Measurements from ENCODE around the gene LTN1. TPM values are rescaled to one million over a fixed set of nuclear protein-coding genes. Genes with fewer than 3 reads are reported as not detected.

LTN1 gene
- total RNA-seq, 1 experiment from 2014 or later, result 23.9 TPM

GRCh38 chr21:28928578-28929420 is 63.9 kb downstream of the LTN1 start:
- H4K8ac ChIP-seq (replicated peaks; ENCODE audit: insufficient read length, low read depth, low read length), result no peak overlapping the region
- H2AK5ac ChIP-seq (ENCODE audit: insufficient read length, low read length), result no peak overlapping the region
- no peak overlapping the region for H3T11ph ChIP-seq (ENCODE audit: low read length)
- no peak overlapping the region for H3K14ac ChIP-seq (ENCODE audit: insufficient read depth, low read length)
- no peaks in the 10 kb centered on the region for H3K79me2 ChIP-seq (ENCODE audit: insufficient read depth, low read length)
- H3K79me1 ChIP-seq (ENCODE audit: insufficient read depth, low read depth, low read length, poor library complexity, severe bottlenecking), result no peaks in the 10 kb centered on the region
- no peaks in the 10 kb centered on the region for H3K27me3 Mint-ChIP-seq (ENCODE audit: low read depth)
- no peak overlapping the region for H3K56ac ChIP-seq (ENCODE audit: insufficient read length, low read depth, low read length)
- H3K23ac ChIP-seq (ENCODE audit: insufficient read length, low read depth, low read length), result no peak overlapping the region
- no peak overlapping the region for H3K27ac ChIP-seq (ENCODE audit: insufficient read length, low read depth, low read length)
- H3K9ac ChIP-seq (ENCODE audit: extremely low read depth, insufficient read length, low read length), result no peak overlapping the region
- H2BK5ac ChIP-seq (ENCODE audit: insufficient read length, low read length), result no peak overlapping the region
- H3K36me3 Mint-ChIP-seq (ENCODE audit: insufficient read depth in 1 of 3, low read depth in 3 of 3), result peaks cover 2 to 16% (median 7%) of the 10 kb centered on the region in 3 experiments; a peak in 6 of 7 replicates
- no peaks in the 10 kb centered on the region for H3K4me1 ChIP-seq (ENCODE audit: insufficient read depth, low read length)
- H3K27ac Mint-ChIP-seq, result no peak overlapping the region; a peak in 1 of 7 replicates
- no peaks in the 10 kb centered on the region for H4K20me1 ChIP-seq (ENCODE audit: control insufficient read depth, insufficient read depth, insufficient read length)
- no peak for DNase-seq
- H2BK20ac ChIP-seq (ENCODE audit: low read depth, low read length, poor library complexity, severe bottlenecking), result no peak overlapping the region
- H3K4me2 ChIP-seq (ENCODE audit: insufficient read depth, insufficient read length, low read length), result no peak overlapping the region
- peaks cover 0 to 7% of the 10 kb centered on the region in 2 experiments; a peak in 2 of 4 replicates for H3K4me1 Mint-ChIP-seq
- no peak overlapping the region for H2BK120ac ChIP-seq (ENCODE audit: low read depth, low read length, poor library complexity, severe bottlenecking)
- no peak overlapping the region for H3K4me3 Mint-ChIP-seq
- WGBS (ENCODE audit: extremely low coverage, insufficient read length, low lambda C conversion rate), result no CpG with 5 or more reads among the region's 3 CpGs
- no peak overlapping the region for H2BK12ac ChIP-seq (ENCODE audit: insufficient read length, low read depth, low read length)
- no peaks in the 10 kb centered on the region for H3K23me2 ChIP-seq (ENCODE audit: insufficient read length, low read depth, low read length, poor library complexity, severe bottlenecking)
- no peak overlapping the region for H3K4ac ChIP-seq (ENCODE audit: low read depth, low read length)
- no peak overlapping the region for H4K91ac ChIP-seq (ENCODE audit: insufficient read length, low read depth, low read length)
- no peaks in the 10 kb centered on the region for H3K27me3 ChIP-seq (ENCODE audit: insufficient read depth, low read length)
- no peaks in the 10 kb centered on the region for H3K9me3 Mint-ChIP-seq
- no peak overlapping the region for H2BK15ac ChIP-seq (ENCODE audit: low read depth, low read length)
- no peak overlapping the region for H3K18ac ChIP-seq (ENCODE audit: insufficient read length, low read depth, low read length)
- no peak overlapping the region for H2AFZ ChIP-seq (ENCODE audit: low read length)
- H4K5ac ChIP-seq (ENCODE audit: insufficient read length, low read depth, low read length), result no peak overlapping the region
- no peak for TF ChIP-seq CTCF (conservative IDR thresholded peaks at IDR 0.05)
- H3K9me3 ChIP-seq (ENCODE audit: control insufficient read depth, low read depth, low read length), result no peaks in the 10 kb centered on the region

Measured in H9 (cell line).